ENCODE results near the gene ANKRD30B.
"Not testable (repeated sequence)": the region's sequence is repeated elsewhere in the genome, so short reads cannot be mapped to it uniquely, and the experiment has no call there.

ANKRD30B gene

GRCh38 chr18:14747513-14748474 lies at the start of gene ANKRD30B:
Gene ANKRD30B, plus strand, starts transcription at chr18:14748172. Its CDS starts 248 bp downstream, at chr18:14748420.
- no peak for DNase-seq (ENCODE audit: low spot score)

GRCh38 chr18:14701286-14702040 lies 46.5 kb upstream of the ANKRD30B start:
- not testable (repeated sequence) for DNase-seq (ENCODE audit: low spot score)

- DNase-seq (ENCODE audit: low spot score): not testable (repeated sequence)
These were observed 38.2 kb upstream of the ANKRD30B start for GRCh38 chr18:14709761-14710160.

- not testable (repeated sequence) for DNase-seq (ENCODE audit: low spot score)
These were observed 26.4 kb upstream of the ANKRD30B start for GRCh38 chr18:14721569-14721968.

GRCh38 chr18:14739056-14739455 lies 8.9 kb upstream of the ANKRD30B start:
- not testable (repeated sequence) for DNase-seq (ENCODE audit: low spot score)

GRCh38 chr18:14746897-14747296 lies 1.1 kb upstream of the ANKRD30B start:
- DNase-seq (ENCODE audit: low spot score): no peak

GRCh38 chr18:14748496-14748895 lies 524 bp downstream of the ANKRD30B start:
- no peak for DNase-seq (ENCODE audit: low spot score)

GRCh38 chr18:14763566-14763965 lies 15.6 kb downstream of the ANKRD30B start:
- DNase-seq (ENCODE audit: low spot score): not testable (repeated sequence)

GRCh38 chr18:14767474-14767873 lies 19.5 kb downstream of the ANKRD30B start:
- DNase-seq (ENCODE audit: low spot score): no peak

GRCh38 chr18:14768241-14768640 lies 20.3 kb downstream of the ANKRD30B start:
- DNase-seq (ENCODE audit: low spot score): no peak

GRCh38 chr18:14769381-14769780 lies 21.4 kb downstream of the ANKRD30B start:
- no peak for DNase-seq (ENCODE audit: low spot score)

GRCh38 chr18:14776801-14777200 lies 28.8 kb downstream of the ANKRD30B start:
- DNase-seq (ENCODE audit: low spot score): no peak

GRCh38 chr18:14781671-14782070 lies 33.7 kb downstream of the ANKRD30B start:
- no peak for DNase-seq (ENCODE audit: low spot score)

- DNase-seq (ENCODE audit: low spot score): no peak
These were observed 36.2 kb downstream of the ANKRD30B start for GRCh38 chr18:14784133-14784532.

GRCh38 chr18:14796876-14797275 lies 48.9 kb downstream of the ANKRD30B start:
- DNase-seq (ENCODE audit: low spot score): not testable (repeated sequence)

GRCh38 chr18:14797969-14798764 lies 50.2 kb downstream of the ANKRD30B start:
- not testable (repeated sequence) for DNase-seq (ENCODE audit: low spot score)

GRCh38 chr18:14811081-14811480 lies 63.1 kb downstream of the ANKRD30B start:
- DNase-seq (ENCODE audit: low spot score): not testable (repeated sequence)

GRCh38 chr18:14826972-14827632 lies 79.1 kb downstream of the ANKRD30B start:
- DNase-seq (ENCODE audit: low spot score): not testable (repeated sequence)

GRCh38 chr18:14841607-14842006 lies 93.6 kb downstream of the ANKRD30B start:
- DNase-seq (ENCODE audit: low spot score): not testable (repeated sequence)

GRCh38 chr18:14851533-14851932 lies 103.6 kb downstream of the ANKRD30B start:
- not testable (repeated sequence) for DNase-seq (ENCODE audit: low spot score)

GRCh38 chr18:14855634-14856033 lies 107.7 kb downstream of the ANKRD30B start:
- DNase-seq (ENCODE audit: low spot score): not testable (repeated sequence)

Measured in germinal center (tissue), 1 donor.